ENCODE data around the gene LANCL3. TPM values are rescaled to one million over a fixed set of nuclear protein-coding genes. Genes with fewer than 3 reads are reported as not detected.

The LANCL3 gene
- total RNA-seq, 4 donors from 2014 or later = 1.8 to 3.2 (median 2.5) TPM

- WGBS = 54% methylated on average over 2 of the region's 2 CpGs
- Histone ChIP-seq H3K9me3 (no peaks in the 10 kb centered on the region), H3K27me3 (no peaks in the 10 kb centered on the region), H3K4me1 (no peaks in the 10 kb centered on the region), H3K27ac (no peak overlapping the region), H3K4me3 (no peak overlapping the region), H3K36me3 (no peaks in the 10 kb centered on the region)
- TF ChIP-seq POLR2A (IDR thresholded peaks at IDR 0.05) (no peak), CTCF (IDR thresholded peaks at IDR 0.05) (no peak), EP300 (IDR thresholded peaks at IDR 0.05) (no peak), POLR2AphosphoS5 (IDR thresholded peaks at IDR 0.05) (no peak)
- no peak for DNase-seq (ENCODE audit: low spot score in 2 of 2)
Measured at GRCh38 chrX:37608156-37608555, 36.7 kb downstream of the LANCL3 start.

- 85% methylated on average over 1 of the region's 1 CpG for WGBS
Measured at GRCh38 chrX:37609727-37610126, 38.3 kb downstream of the LANCL3 start.

GRCh38 chrX:37613933-37614332 is 42.5 kb downstream of the LANCL3 start:
- DNase-seq (ENCODE audit: low spot score in 2 of 2) = no peak
- Histone ChIP-seq H3K27ac (no peak overlapping the region), H3K36me3 (no peaks in the 10 kb centered on the region), H3K9me3 (no peaks in the 10 kb centered on the region), H3K27me3 (no peaks in the 10 kb centered on the region), H3K4me3 (no peak overlapping the region), H3K4me1 (no peaks in the 10 kb centered on the region)
- TF ChIP-seq CTCF (IDR thresholded peaks at IDR 0.05) (no peak), POLR2AphosphoS5 (IDR thresholded peaks at IDR 0.05) (no peak), POLR2A (IDR thresholded peaks at IDR 0.05) (no peak), EP300 (IDR thresholded peaks at IDR 0.05) (no peak)
- WGBS = 68% methylated on average over 1 of the region's 1 CpG

More at GRCh38 chrX:37609727-37610126, 38.3 kb downstream of the LANCL3 start:
- Histone ChIP-seq H3K36me3 (no peaks in the 10 kb centered on the region), H3K27ac (no peak overlapping the region), H3K4me3 (no peak overlapping the region), H3K27me3 (no peaks in the 10 kb centered on the region), H3K4me1 (no peaks in the 10 kb centered on the region), H3K9me3 (no peaks in the 10 kb centered on the region)
- no peak for TF ChIP-seq POLR2AphosphoS5 (IDR thresholded peaks at IDR 0.05)
- TF ChIP-seq CTCF (IDR thresholded peaks at IDR 0.05) = no peak
- TF ChIP-seq EP300 (IDR thresholded peaks at IDR 0.05) = no peak
- no peak for TF ChIP-seq POLR2A (IDR thresholded peaks at IDR 0.05)
- no peak for DNase-seq (ENCODE audit: low spot score in 2 of 2)

- 44% methylated on average over 1 of the region's 1 CpG for WGBS
- TF ChIP-seq CTCF (IDR thresholded peaks at IDR 0.05) (no peak), POLR2A (IDR thresholded peaks at IDR 0.05) (no peak)
- no peak overlapping the region for H3K27ac ChIP-seq
- no peaks in the 10 kb centered on the region for H3K9me3 ChIP-seq
- H3K4me3 ChIP-seq = no peak overlapping the region
- DNase-seq (ENCODE audit: low spot score in 2 of 2) = no peak
- H3K4me1 ChIP-seq = no peaks in the 10 kb centered on the region
- H3K27me3 ChIP-seq = no peaks in the 10 kb centered on the region
- no peaks in the 10 kb centered on the region for H3K36me3 ChIP-seq
Measured at GRCh38 chrX:37627602-37628001, 56.1 kb downstream of the LANCL3 start.

- Histone ChIP-seq H3K27ac (no peak overlapping the region), H3K36me3 (no peaks in the 10 kb centered on the region), H3K9me3 (no peaks in the 10 kb centered on the region), H3K4me3 (no peak overlapping the region), H3K27me3 (no peaks in the 10 kb centered on the region), H3K4me1 (no peaks in the 10 kb centered on the region)
- no peak for TF ChIP-seq EP300 (IDR thresholded peaks at IDR 0.05)
- no peak for TF ChIP-seq POLR2A (IDR thresholded peaks at IDR 0.05)
- no peak for TF ChIP-seq POLR2AphosphoS5 (IDR thresholded peaks at IDR 0.05)
- no peak for DNase-seq (ENCODE audit: low spot score in 2 of 2)
Measured at GRCh38 chrX:37638047-37638446, 66.6 kb downstream of the LANCL3 start.

- TF ChIP-seq CTCF (IDR thresholded peaks at IDR 0.05) = no peak
- TF ChIP-seq POLR2AphosphoS5 (IDR thresholded peaks at IDR 0.05) = no peak
- TF ChIP-seq POLR2A (IDR thresholded peaks at IDR 0.05) = no peak
- no peak for TF ChIP-seq EP300 (IDR thresholded peaks at IDR 0.05)
- Histone ChIP-seq H3K4me1 (no peaks in the 10 kb centered on the region), H3K27ac (no peak overlapping the region), H3K36me3 (no peaks in the 10 kb centered on the region), H3K27me3 (no peaks in the 10 kb centered on the region), H3K4me3 (no peak overlapping the region), H3K9me3 (no peaks in the 10 kb centered on the region)
- DNase-seq (ENCODE audit: low spot score in 2 of 2) = no peak
- WGBS = 66% methylated on average over 5 of the region's 5 CpGs
Measured at GRCh38 chrX:37640142-37640541, 68.7 kb downstream of the LANCL3 start.

Data from suprapubic skin (tissue), 4 donors.